CD8-positive, alpha-beta memory T cell (primary cell): ENCODE results near the gene PORCN. TPM values are rescaled to one million over a fixed set of nuclear protein-coding genes. Genes with fewer than 3 reads are reported as not detected.
A peak's percentile ranks its signal among the peaks of the same experiment; 100 is the strongest.

Experiments
- CTCF ChIA-PET: fragments of 350-600 bp; sonication (Branson Sonifier 250); formaldehyde crosslinking; loops from one replicate; lab custom pipeline; 2021; ENCODE audit warnings: antibody characterized with exemption; lab: Charles Lee
- POLR2A ChIA-PET: fragments of 350-600 bp; sonication (Branson Sonifier 250); formaldehyde crosslinking; loops from one replicate; lab custom pipeline; 2021; ENCODE audit warnings: antibody characterized with exemption; lab: Charles Lee
- DNase-seq, 5 donors: peaks; one replicate each; pipeline versions ENCODE4 v3.0.0 to v3.0.0-alpha.2; 2020 to 2022; ENCODE audit warnings: mixed read lengths in 1 of 5
- H3K27ac ChIP-seq: one replicate; pipeline ENCODE4 v1.7.0; 2013; ENCODE audit warnings: low read depth, mild to moderate bottlenecking, low read length, moderate library complexity
- H3K27me3 ChIP-seq: 2 replicates; pipeline ENCODE4 v1.7.0; 2013; ENCODE audit warnings: low read length, mild to moderate bottlenecking; ENCODE audit not compliant: insufficient read depth, poor library complexity, severe bottlenecking
- H3K36me3 ChIP-seq: 2 replicates; pipeline ENCODE4 v1.7.0; 2013; ENCODE audit warnings: mild to moderate bottlenecking, low read length, moderate library complexity; ENCODE audit not compliant: insufficient read depth
- H3K4me1 ChIP-seq: 2 replicates; pipeline ENCODE4 v1.7.0; 2013; ENCODE audit warnings: mild to moderate bottlenecking, low read length, moderate library complexity; ENCODE audit not compliant: insufficient read depth
- H3K4me3 ChIP-seq: 2 replicates; pipeline ENCODE4 v1.7.0; 2013; ENCODE audit warnings: mild to moderate bottlenecking, low read length
- H3K9me3 ChIP-seq: 2 replicates; pipeline ENCODE4 v1.7.0; 2013; ENCODE audit warnings: mild to moderate bottlenecking, low read length
- H3K27ac Mint-ChIP-seq, 8 donors: one replicate each; pipeline ENCODE4 v1.8.0; 2020 to 2021; ENCODE audit warnings: mixed read lengths in 8 of 8, mild to moderate bottlenecking in 6 of 8, inconsistent platforms in 3 of 8, moderate library complexity in 3 of 8
- H3K27me3 Mint-ChIP-seq, 2 donors: one replicate each; pipeline ENCODE4 v1.8.0; 2020 to 2021; ENCODE audit warnings: mixed read lengths in 2 of 2, mild to moderate bottlenecking in 1 of 2, moderate library complexity in 1 of 2
- H3K36me3 Mint-ChIP-seq, 3 donors: one replicate each; pipeline ENCODE4 v1.8.0; 2020 to 2021; ENCODE audit warnings: mixed read lengths in 3 of 3, inconsistent platforms in 1 of 3, mild to moderate bottlenecking in 1 of 3
- H3K4me1 Mint-ChIP-seq, 3 donors: one replicate each; pipeline ENCODE4 v1.8.0; 2020 to 2021; ENCODE audit warnings: mixed read lengths in 3 of 3, inconsistent platforms in 1 of 3, mild to moderate bottlenecking in 1 of 3
- H3K4me3 Mint-ChIP-seq, 7 donors: one replicate each; pipeline ENCODE4 v1.8.0; 2020 to 2021; ENCODE audit warnings: mixed read lengths in 7 of 7, mild to moderate bottlenecking in 6 of 7, moderate library complexity in 4 of 7, inconsistent platforms in 2 of 7
- H3K9me3 Mint-ChIP-seq, 5 donors: one replicate each; pipeline ENCODE4 v1.8.0; 2020 to 2022; ENCODE audit warnings: mixed read lengths in 5 of 5, mild to moderate bottlenecking in 3 of 5, moderate library complexity in 2 of 5, inconsistent platforms in 1 of 5
- polyA plus RNA-seq: library from polyadenylated mRNA; unstranded; fragments of 300-500 nt; fragmentation: Illumina TruSeq; gene quantifications from one replicate; pipeline ENCODE4 v1.2.3, GENCODE V29; 2021
- total RNA-seq, 2 experiments: library from RNA; stranded (reverse); gene quantifications; one replicate each; pipeline ENCODE4 v1.2.3, GENCODE V29; 2021

PORCN gene
- total and polyA plus RNA-seq, 3 experiments from 2014 or later: 12.8 to 17.8 (median 13.5) TPM

DNA sequence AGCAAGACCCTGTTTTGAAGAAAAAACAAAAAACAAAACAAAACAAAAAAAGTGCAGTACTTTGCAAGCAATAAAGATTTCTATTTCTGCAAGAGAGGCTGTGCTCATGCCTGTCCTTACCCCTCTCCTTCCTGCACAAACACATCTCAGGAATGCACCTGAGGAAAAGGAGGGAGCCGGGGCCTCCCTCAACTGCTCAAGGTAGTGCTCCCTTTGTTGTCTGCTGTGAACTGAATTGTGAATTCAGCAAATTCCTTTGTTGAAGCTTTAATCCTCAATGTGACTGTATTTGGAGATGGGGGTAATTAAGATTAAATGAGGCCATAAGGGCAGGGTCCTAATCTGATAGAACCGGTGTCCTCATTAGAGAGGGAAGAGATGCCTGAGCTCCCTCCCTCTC is 18.9 kb upstream of the PORCN start:
- no peaks in the 10 kb centered on the region for H3K36me3 ChIP-seq
- Mint-ChIP-seq H3K4me3 (no peak overlapping the region), H3K4me1 (no peaks in the 10 kb centered on the region), H3K36me3 (peaks cover 0 to 5% (median 0%) of the 10 kb centered on the region in 3 donors), H3K27me3 (no peaks in the 10 kb centered on the region), H3K9me3 (no peaks in the 10 kb centered on the region), H3K27ac (no peak overlapping the region)
- CTCF ChIA-PET: no interaction called here
- no peak overlapping the region for H3K4me3 ChIP-seq
- POLR2A ChIA-PET: no interaction called here
- no peaks in the 10 kb centered on the region for H3K27me3 ChIP-seq
- H3K4me1 ChIP-seq: no peaks in the 10 kb centered on the region
- H3K9me3 ChIP-seq: no peaks in the 10 kb centered on the region
- no peak for DNase-seq
- no peak overlapping the region for H3K27ac ChIP-seq

DNA sequence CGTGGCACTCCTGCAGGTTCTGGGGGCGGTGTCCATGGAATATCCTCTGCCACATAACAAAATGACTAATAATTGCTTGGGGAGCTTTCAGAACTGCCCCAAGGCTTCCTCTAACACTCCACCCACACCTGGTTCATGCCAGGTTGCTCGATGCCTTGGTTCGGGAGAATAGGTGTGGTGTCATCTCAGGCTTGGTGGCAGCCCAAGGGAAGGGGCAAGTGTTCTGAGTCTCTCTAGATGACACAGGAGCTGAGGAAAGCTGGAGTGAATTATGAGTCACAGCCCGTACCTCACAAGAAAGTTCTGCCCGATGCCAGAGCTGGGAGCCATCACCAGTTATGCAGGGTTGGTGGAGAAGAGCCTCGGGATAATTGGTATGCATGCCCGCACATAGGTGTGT is 18.1 kb upstream of the PORCN start:
- ChIA-PET CTCF (no interaction called here), POLR2A (no interaction called here)
- Mint-ChIP-seq H3K27me3 (peaks cover 0 to 2% of the 10 kb centered on the region in 2 donors), H3K4me3 (no peak overlapping the region), H3K4me1 (no peaks in the 10 kb centered on the region), H3K36me3 (peaks cover 0 to 5% (median 0%) of the 10 kb centered on the region in 3 donors), H3K9me3 (no peaks in the 10 kb centered on the region), H3K27ac (no peak overlapping the region)
- H3K27ac ChIP-seq: no peak overlapping the region
- no peaks in the 10 kb centered on the region for H3K36me3 ChIP-seq
- no peaks in the 10 kb centered on the region for H3K4me1 ChIP-seq
- no peaks in the 10 kb centered on the region for H3K27me3 ChIP-seq
- DNase-seq: no peak
- no peaks in the 10 kb centered on the region for H3K9me3 ChIP-seq
- no peak overlapping the region for H3K4me3 ChIP-seq

DNA sequence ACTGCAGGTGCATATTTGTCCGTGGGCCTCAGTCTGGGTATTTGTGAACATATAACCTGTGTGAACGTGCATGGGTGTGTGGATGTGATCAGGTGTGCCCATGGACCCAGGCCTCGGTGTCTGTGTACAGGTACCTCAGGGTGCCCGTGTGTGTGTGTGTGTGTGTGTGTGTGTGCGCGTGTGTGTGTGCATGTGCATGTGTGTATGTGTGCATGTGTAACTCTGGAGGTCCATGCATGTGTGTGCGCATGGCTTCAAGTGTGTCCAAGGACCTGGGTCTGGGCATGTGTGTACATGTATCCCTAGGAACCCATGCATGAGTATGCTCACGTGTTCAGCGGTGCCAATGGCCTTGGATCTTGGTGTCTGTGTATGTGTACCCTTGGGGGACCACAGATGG is 17.0 kb upstream of the PORCN start:
- POLR2A ChIA-PET: no interaction called here
- Histone ChIP-seq H3K27me3 (no peaks in the 10 kb centered on the region), H3K36me3 (no peaks in the 10 kb centered on the region), H3K4me1 (no peaks in the 10 kb centered on the region), H3K4me3 (no peak overlapping the region), H3K9me3 (no peaks in the 10 kb centered on the region), H3K27ac (no peak overlapping the region)
- no peaks in the 10 kb centered on the region for H3K4me1 Mint-ChIP-seq
- peaks cover 0 to 5% (median 0%) of the 10 kb centered on the region in 3 donors for H3K36me3 Mint-ChIP-seq
- H3K9me3 Mint-ChIP-seq: no peaks in the 10 kb centered on the region
- H3K4me3 Mint-ChIP-seq: no peak overlapping the region
- CTCF ChIA-PET: no interaction called here
- no peak overlapping the region for H3K27ac Mint-ChIP-seq
- H3K27me3 Mint-ChIP-seq: peaks cover 0 to 6% of the 10 kb centered on the region in 2 donors
- no peak for DNase-seq

- CTCF ChIA-PET: no interaction called here
- POLR2A ChIA-PET: no interaction called here
- no peak overlapping the region for H3K27ac Mint-ChIP-seq
Measured at GRCh38 chrX:48492293-48492910, 16.4 kb upstream of the PORCN start.

GRCh38 chrX:48493890-48494364 is 14.9 kb upstream of the PORCN start:
- Mint-ChIP-seq H3K4me3 (no peak overlapping the region), H3K27ac (no peak overlapping the region), H3K4me1 (no peaks in the 10 kb centered on the region), H3K27me3 (peaks cover 0 to 9% of the 10 kb centered on the region in 2 donors), H3K36me3 (no peaks in the 10 kb centered on the region), H3K9me3 (peaks cover 0 to 2% (median 0%) of the 10 kb centered on the region in 5 donors)
- Histone ChIP-seq H3K9me3 (no peaks in the 10 kb centered on the region), H3K4me3 (no peak overlapping the region), H3K27me3 (no peaks in the 10 kb centered on the region), H3K27ac (no peak overlapping the region), H3K4me1 (no peaks in the 10 kb centered on the region), H3K36me3 (no peaks in the 10 kb centered on the region)
- no peak for DNase-seq
- POLR2A ChIA-PET: no interaction called here
- CTCF ChIA-PET: no interaction called here

More at GRCh38 chrX:48492293-48492910, 16.4 kb upstream of the PORCN start:
- no peak for DNase-seq
- H3K4me3 Mint-ChIP-seq: no peak overlapping the region
- peaks cover 0 to under 1% (median 0%) of the 10 kb centered on the region in 3 donors for H3K36me3 Mint-ChIP-seq
- Histone ChIP-seq H3K36me3 (no peaks in the 10 kb centered on the region), H3K27me3 (no peaks in the 10 kb centered on the region), H3K27ac (no peak overlapping the region), H3K4me3 (no peak overlapping the region), H3K9me3 (no peaks in the 10 kb centered on the region), H3K4me1 (no peaks in the 10 kb centered on the region)
- peaks cover 0 to 2% (median 0%) of the 10 kb centered on the region in 5 donors for H3K9me3 Mint-ChIP-seq
- H3K4me1 Mint-ChIP-seq: no peaks in the 10 kb centered on the region
- H3K27me3 Mint-ChIP-seq: peaks cover 0 to 9% of the 10 kb centered on the region in 2 donors

DNA sequence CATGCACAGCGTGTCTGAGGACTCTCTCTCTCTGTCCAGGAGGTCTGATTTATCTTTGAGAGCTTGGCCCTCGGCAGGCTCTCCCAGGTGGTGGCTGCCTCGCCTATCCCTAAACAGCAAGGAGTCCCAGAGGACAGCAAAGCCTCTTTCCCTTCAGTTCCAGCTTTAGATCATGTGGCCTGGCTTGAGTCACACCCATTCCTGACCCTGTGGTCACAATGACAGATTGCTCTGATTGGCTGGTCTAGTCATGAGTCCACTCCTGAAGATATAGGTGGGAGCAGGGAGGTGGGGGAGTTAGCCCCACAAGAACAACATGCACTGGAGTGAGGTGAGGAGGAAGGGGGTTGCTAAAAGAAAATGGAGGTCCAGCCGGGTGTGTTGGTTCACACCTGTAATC is 12.1 kb upstream of the PORCN start:
- H3K9me3 ChIP-seq: no peaks in the 10 kb centered on the region
- no peaks in the 10 kb centered on the region for H3K4me1 ChIP-seq
- no peaks in the 10 kb centered on the region for H3K27me3 ChIP-seq
- Mint-ChIP-seq H3K9me3 (peaks cover 0 to 2% (median 0%) of the 10 kb centered on the region in 5 donors), H3K4me3 (no peak overlapping the region), H3K27ac (peak overlapping the region in 1 of 8 donors; percentile 58), H3K27me3 (peaks cover 0 to 13% of the 10 kb centered on the region in 2 donors), H3K36me3 (no peaks in the 10 kb centered on the region), H3K4me1 (no peaks in the 10 kb centered on the region)
- CTCF ChIA-PET: no interaction called here
- H3K36me3 ChIP-seq: no peaks in the 10 kb centered on the region
- H3K27ac ChIP-seq: no peak overlapping the region
- H3K4me3 ChIP-seq: no peak overlapping the region
- POLR2A ChIA-PET: no interaction called here
- DNase-seq: no peak

- Histone ChIP-seq H3K9me3 (no peaks in the 10 kb centered on the region), H3K36me3 (no peaks in the 10 kb centered on the region), H3K4me1 (no peaks in the 10 kb centered on the region), H3K27me3 (no peaks in the 10 kb centered on the region), H3K27ac (no peak overlapping the region), H3K4me3 (no peak overlapping the region)
- CTCF ChIA-PET: no interaction called here
- H3K4me1 Mint-ChIP-seq: no peaks in the 10 kb centered on the region
- H3K9me3 Mint-ChIP-seq: peaks cover 0 to 2% (median 0%) of the 10 kb centered on the region in 5 donors
- no peaks in the 10 kb centered on the region for H3K36me3 Mint-ChIP-seq
- H3K27ac Mint-ChIP-seq: no peak overlapping the region
- POLR2A ChIA-PET: no interaction called here
- DNase-seq: no peak
- peaks cover 0 to 17% of the 10 kb centered on the region in 2 donors for H3K27me3 Mint-ChIP-seq
- no peak overlapping the region for H3K4me3 Mint-ChIP-seq
Measured at GRCh38 chrX:48497871-48498270, 10.9 kb upstream of the PORCN start.

DNA sequence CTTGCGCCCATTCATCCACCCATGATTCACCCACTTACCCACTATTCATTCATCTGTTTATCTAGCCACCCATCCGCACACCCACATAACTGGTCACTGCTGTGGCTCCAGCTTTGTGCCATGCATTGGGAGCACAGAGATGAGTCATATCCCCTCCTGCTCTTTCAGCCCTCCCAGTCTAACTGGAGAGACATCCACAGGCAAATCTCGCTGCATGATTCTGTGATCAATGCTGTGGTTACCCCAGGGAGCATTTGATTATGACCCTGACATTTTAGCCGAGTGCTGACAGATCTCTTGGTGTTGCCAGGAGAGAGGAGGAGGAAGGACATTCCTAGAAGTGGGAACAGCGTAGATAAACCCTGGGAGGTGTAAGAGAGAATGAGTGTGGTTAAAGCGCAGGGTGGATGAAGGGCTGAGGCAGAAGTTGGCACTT is 10.4 kb upstream of the PORCN start:
- Histone ChIP-seq H3K4me1 (no peaks in the 10 kb centered on the region), H3K9me3 (no peaks in the 10 kb centered on the region), H3K36me3 (no peaks in the 10 kb centered on the region), H3K4me3 (no peak overlapping the region), H3K27ac (no peak overlapping the region), H3K27me3 (no peaks in the 10 kb centered on the region)
- H3K4me3 Mint-ChIP-seq: no peak overlapping the region
- H3K4me1 Mint-ChIP-seq: no peaks in the 10 kb centered on the region
- no peak overlapping the region for H3K27ac Mint-ChIP-seq
- DNase-seq: no peak
- ChIA-PET POLR2A (no interaction called here), CTCF (no interaction called here)
- H3K36me3 Mint-ChIP-seq: no peaks in the 10 kb centered on the region
- H3K27me3 Mint-ChIP-seq: peaks cover 0 to 18% of the 10 kb centered on the region in 2 donors
- H3K9me3 Mint-ChIP-seq: peaks cover 0 to 2% (median 0%) of the 10 kb centered on the region in 5 donors
